Spinal cord (tissue), 10 donors: ENCODE measurements around the gene REEP1. TPM values are rescaled to one million over a fixed set of nuclear protein-coding genes. Genes with fewer than 3 reads are reported as not detected.

Source experiments
- DNase-seq, 6 donors: peaks; one replicate each; pipeline versions ENCODE4 v3.0.0 to v3.0.0-alpha.2; 2013 to 2015; ENCODE audit warnings: low spot score in 6 of 6, low read depth in 4 of 6
- H3K27ac ChIP-seq: one replicate; pipeline ENCODE4 v1.5.1; 2013; ENCODE audit warnings: low read depth, low read length, control low read depth
- H3K27me3 ChIP-seq: one replicate; pipeline ENCODE4 v1.6.1; 2013; ENCODE audit warnings: low read length; ENCODE audit not compliant: control insufficient read depth, insufficient read depth
- H3K36me3 ChIP-seq: one replicate; pipeline ENCODE4 v1.6.1; 2013; ENCODE audit warnings: low read length; ENCODE audit not compliant: control insufficient read depth, insufficient read depth
- H3K4me1 ChIP-seq: one replicate; pipeline ENCODE4 v1.6.1; 2013; ENCODE audit warnings: low read length; ENCODE audit not compliant: control insufficient read depth, insufficient read depth
- H3K4me3 ChIP-seq: one replicate; pipeline ENCODE4 v1.5.1; 2013; ENCODE audit warnings: low read depth, low read length, control low read depth
- H3K9me3 ChIP-seq: one replicate; pipeline ENCODE4 v1.6.1; 2013; ENCODE audit warnings: low read length; ENCODE audit not compliant: control insufficient read depth, insufficient read depth
- WGBS: methylation state at CpG from one replicate; pipeline ENCODE4 v1.1.5; 2013; ENCODE audit warnings: missing lambda C conversion rate; ENCODE audit not compliant: insufficient coverage; 5-methylcytosine and 5-hydroxymethylcytosine counted together
- polyA plus RNA-seq, 2 donors: library from polyadenylated mRNA; unstranded; fragments of 120-200 nt; gene quantifications; one replicate each; pipeline ENCODE4 v1.2.1, GENCODE V29; 2013; ENCODE audit not compliant: insufficient read length in 2 of 2
- total RNA-seq, 2 donors: library from RNA; depleted of rRNA in 1 of 2; stranded (reverse); fragments of 120-200 nt in 1 of 2; fragments of >200 nt in 1 of 2; gene quantifications; one replicate each; pipeline versions ENCODE4 v1.2.3 to v1.2.4, GENCODE V29; 2013 to 2014
- donor health status: healthy.

REEP1 gene
- total and polyA plus RNA-seq, 4 donors = 61.9 to 123 (median 114) TPM

- no peaks in the 10 kb centered on the region for H3K9me3 ChIP-seq
- DNase-seq = no peak
- peaks cover 22% of the 10 kb centered on the region for H3K36me3 ChIP-seq
- no peaks in the 10 kb centered on the region for H3K27me3 ChIP-seq
- H3K27ac ChIP-seq = no peak overlapping the region
- H3K4me1 ChIP-seq = peaks cover 10% of the 10 kb centered on the region
- WGBS = 68% methylated on average over 11 of the region's 13 CpGs
- no peak overlapping the region for H3K4me3 ChIP-seq
Measured at GRCh38 chr2:86216575-86217555, 120.6 kb downstream of the REEP1 start.

- Histone ChIP-seq H3K36me3 (peaks cover 18% of the 10 kb centered on the region), H3K27me3 (no peaks in the 10 kb centered on the region), H3K4me1 (peaks cover 3% of the 10 kb centered on the region), H3K27ac (no peak overlapping the region), H3K4me3 (no peak overlapping the region), H3K9me3 (no peaks in the 10 kb centered on the region)
- no peak for DNase-seq
- WGBS = no CpG with 5 or more reads among the region's 2 CpGs
Measured at GRCh38 chr2:86214503-86214832, 123.0 kb downstream of the REEP1 start.

DNA sequence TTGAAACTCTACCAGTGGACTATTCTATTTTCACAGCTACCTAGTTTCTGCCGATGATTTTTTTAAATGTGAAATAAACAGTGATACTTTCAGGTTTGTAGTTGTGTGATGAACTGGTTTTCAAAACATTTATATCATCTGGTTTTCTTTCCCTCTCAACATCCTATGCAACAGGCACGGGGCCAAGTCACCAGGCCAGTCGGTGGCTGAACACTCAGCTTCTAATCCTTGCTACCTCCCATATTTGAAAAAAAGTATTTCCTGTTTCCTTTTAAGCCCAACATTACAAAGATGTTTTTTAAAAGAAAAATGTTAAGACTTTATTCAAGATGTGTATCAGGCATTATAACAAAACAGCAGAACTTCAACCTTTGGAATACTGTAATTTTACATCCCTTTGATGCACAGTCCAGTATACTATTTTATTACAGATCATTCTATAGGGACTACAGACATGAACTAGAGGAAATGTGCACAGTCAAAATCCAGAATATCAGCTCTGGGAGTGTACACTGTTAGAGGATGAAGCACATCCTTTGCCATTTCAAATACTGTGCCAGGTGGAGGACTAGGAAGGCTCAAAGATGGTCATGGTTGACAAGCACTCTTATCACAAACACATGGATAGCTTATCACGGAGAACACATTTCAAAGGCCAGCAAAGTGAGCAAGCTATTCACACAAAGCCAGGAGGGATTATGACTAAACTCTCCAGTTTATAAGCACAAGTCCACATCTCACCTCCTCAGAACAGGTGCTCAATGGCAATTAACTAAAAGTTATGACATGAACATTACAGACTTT is 123.5 kb downstream of the REEP1 start:
- H3K4me1 ChIP-seq = peaks cover 3% of the 10 kb centered on the region
- no peaks in the 10 kb centered on the region for H3K27me3 ChIP-seq
- peaks cover 17% of the 10 kb centered on the region for H3K36me3 ChIP-seq
- 86% methylated on average over 1 of the region's 4 CpGs for WGBS
- DNase-seq = no peak
- H3K27ac ChIP-seq = no peak overlapping the region
- H3K9me3 ChIP-seq = no peaks in the 10 kb centered on the region
- no peak overlapping the region for H3K4me3 ChIP-seq

GRCh38 chr2:86213056-86213455 is 124.4 kb downstream of the REEP1 start:
- Histone ChIP-seq H3K9me3 (no peaks in the 10 kb centered on the region), H3K4me1 (peaks cover 2% of the 10 kb centered on the region), H3K36me3 (peaks cover 20% of the 10 kb centered on the region), H3K4me3 (no peak overlapping the region), H3K27me3 (no peaks in the 10 kb centered on the region), H3K27ac (no peak overlapping the region)
- 100% methylated on average over 1 of the region's 1 CpG for WGBS
- no peak for DNase-seq

GRCh38 chr2:86211796-86212188 is 125.6 kb downstream of the REEP1 start:
- Histone ChIP-seq H3K27ac (no peak overlapping the region), H3K4me1 (no peaks in the 10 kb centered on the region), H3K27me3 (no peaks in the 10 kb centered on the region), H3K36me3 (peaks cover 27% of the 10 kb centered on the region), H3K4me3 (no peak overlapping the region), H3K9me3 (no peaks in the 10 kb centered on the region)
- whole genome bisulfite sequencing = no CpG with 5 or more reads among the region's 2 CpGs
- DNase-seq = no peak

DNA sequence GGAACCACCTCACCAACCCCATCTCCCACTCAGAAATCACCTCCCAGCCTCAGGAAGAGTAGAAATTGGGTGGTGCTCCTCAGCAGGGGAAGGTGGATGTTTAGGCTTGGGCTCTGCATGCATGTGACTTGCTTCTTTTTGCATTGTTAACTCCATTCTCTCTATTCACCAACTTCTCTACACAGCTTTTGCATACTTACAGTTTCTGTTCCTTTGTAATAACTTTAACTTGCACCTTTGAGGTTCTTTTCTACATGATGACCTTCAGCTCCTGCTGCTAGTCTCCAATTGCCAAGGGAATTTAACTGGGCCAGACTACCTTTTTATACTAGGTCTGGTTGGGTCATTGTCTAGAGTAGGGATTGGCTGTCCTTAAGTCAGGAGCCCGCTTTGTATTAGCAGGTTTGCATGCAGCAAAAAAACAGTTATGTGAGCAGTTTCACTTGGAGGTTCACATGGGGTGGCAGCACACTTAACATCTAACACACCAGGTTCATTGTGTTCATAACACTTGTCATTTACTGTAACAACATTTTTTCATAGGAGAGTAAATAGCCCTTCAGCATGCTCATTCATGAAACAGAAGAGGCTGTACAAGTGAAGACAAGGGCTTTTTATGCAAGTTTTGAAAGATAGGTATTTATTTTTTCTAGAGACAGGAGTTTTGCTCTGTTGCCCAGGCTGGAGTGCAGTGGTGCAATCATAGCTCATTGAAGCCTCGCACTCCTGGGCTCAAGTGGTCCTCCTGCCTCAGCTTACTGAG is 126.2 kb downstream of the REEP1 start:
- Histone ChIP-seq H3K36me3 (peaks cover 33% of the 10 kb centered on the region), H3K9me3 (no peaks in the 10 kb centered on the region), H3K4me3 (no peak overlapping the region), H3K4me1 (no peaks in the 10 kb centered on the region), H3K27me3 (no peaks in the 10 kb centered on the region), H3K27ac (no peak overlapping the region)
- WGBS = no CpG with 5 or more reads among the region's 2 CpGs
- no peak for DNase-seq

DNA sequence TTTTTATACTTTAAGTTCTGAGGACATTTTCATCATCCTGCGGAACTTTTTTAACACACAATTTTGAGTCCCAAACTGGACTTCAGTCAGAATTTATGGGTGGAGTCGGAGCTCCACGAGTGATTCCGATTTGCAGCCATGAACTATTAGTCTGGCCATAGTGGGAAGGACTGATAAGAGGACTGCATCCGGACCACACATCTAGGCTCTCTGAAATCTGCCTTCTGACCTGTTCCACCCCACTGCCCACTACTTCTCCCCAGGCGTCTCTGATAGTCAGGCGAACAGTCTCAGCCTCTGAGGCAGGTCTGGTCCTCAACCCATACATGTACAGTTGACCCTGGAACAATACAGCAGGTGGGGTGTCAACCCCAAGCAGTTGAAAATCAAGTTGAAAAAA is 133.0 kb downstream of the REEP1 start:
- H3K27ac ChIP-seq = no peak overlapping the region
- no peak overlapping the region for H3K4me3 ChIP-seq
- no peaks in the 10 kb centered on the region for H3K9me3 ChIP-seq
- H3K27me3 ChIP-seq = no peaks in the 10 kb centered on the region
- H3K36me3 ChIP-seq = peaks cover 22% of the 10 kb centered on the region
- no peaks in the 10 kb centered on the region for H3K4me1 ChIP-seq
- no CpG with 5 or more reads among the region's 7 CpGs for WGBS
- DNase-seq = no peak

DNA sequence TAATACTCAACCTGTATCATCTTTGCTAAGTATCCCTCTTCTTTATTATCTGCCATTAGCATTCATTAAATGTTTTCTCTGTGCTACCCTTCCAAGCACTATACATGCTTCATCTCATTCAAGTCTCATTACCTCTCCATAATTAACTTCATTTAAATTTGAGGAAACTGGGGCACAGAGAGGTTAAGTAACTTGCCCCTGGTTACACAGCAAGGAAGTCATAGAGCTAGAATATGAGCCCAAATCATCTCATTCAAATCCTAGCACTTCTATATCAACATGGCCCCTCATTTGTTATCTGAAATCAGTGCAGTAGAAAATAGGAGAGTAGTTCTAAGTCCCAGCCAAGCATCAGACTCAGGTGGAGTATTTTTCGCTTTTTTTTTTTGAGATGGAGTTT is 133.8 kb downstream of the REEP1 start:
- H3K27ac ChIP-seq = no peak overlapping the region
- peaks cover 6% of the 10 kb centered on the region for H3K4me1 ChIP-seq
- DNase-seq = no peak
- no peaks in the 10 kb centered on the region for H3K27me3 ChIP-seq
- no peak overlapping the region for H3K4me3 ChIP-seq
- H3K36me3 ChIP-seq = peaks cover 22% of the 10 kb centered on the region
- no peaks in the 10 kb centered on the region for H3K9me3 ChIP-seq
- WGBS = 100% methylated on average over 1 of the region's 1 CpG

DNA sequence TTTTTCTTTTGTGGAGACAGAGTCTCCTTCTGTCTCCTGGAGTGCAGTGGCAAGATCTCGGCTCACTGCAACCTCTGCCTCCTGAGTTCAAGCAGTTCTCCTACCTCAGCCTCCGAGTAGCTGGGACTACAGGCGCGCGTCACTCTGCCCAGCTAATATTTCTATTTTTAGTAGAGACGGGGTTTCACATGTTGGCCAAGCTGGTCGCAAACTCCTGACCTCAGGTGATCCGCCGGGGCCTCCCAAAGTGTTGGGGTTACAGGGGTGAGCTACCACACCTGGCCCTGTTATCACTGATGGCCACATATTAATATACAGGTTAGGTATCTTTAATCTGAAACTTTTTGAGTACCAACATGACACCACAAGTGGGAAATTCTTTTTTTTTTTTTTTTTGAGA is 134.7 kb downstream of the REEP1 start:
- 67% methylated on average over 1 of the region's 9 CpGs for WGBS
- Histone ChIP-seq H3K27ac (no peak overlapping the region), H3K36me3 (peaks cover 14% of the 10 kb centered on the region)

More for the DNA sequence above, 134.7 kb downstream of the REEP1 start:
- no peak for DNase-seq
- H3K9me3 ChIP-seq = no peaks in the 10 kb centered on the region
- peaks cover 8% of the 10 kb centered on the region for H3K4me1 ChIP-seq
- no peaks in the 10 kb centered on the region for H3K27me3 ChIP-seq
- no peak overlapping the region for H3K4me3 ChIP-seq
